GM21619 (cell line): ENCODE measurements around the gene KRTAP1-3.
"Not testable (repeated sequence)": the region's sequence is repeated elsewhere in the genome, so short reads cannot be mapped to it uniquely, and the experiment has no call there.

Experiments
- ATAC-seq: cut with Tn5 transposase; IDR thresholded peaks from one replicate; pipeline ENCODE4 v1.9.1; 2021; ENCODE audit not compliant: unreplicated experiment

KRTAP1-3 gene

GRCh38 chr17:41054556-41054955 lies 19.9 kb upstream of the KRTAP1-3 start:
- not testable (repeated sequence) for ATAC-seq

- ATAC-seq: no peak
These were observed 19.4 kb upstream of the KRTAP1-3 start for GRCh38 chr17:41054025-41054424.

DNA sequence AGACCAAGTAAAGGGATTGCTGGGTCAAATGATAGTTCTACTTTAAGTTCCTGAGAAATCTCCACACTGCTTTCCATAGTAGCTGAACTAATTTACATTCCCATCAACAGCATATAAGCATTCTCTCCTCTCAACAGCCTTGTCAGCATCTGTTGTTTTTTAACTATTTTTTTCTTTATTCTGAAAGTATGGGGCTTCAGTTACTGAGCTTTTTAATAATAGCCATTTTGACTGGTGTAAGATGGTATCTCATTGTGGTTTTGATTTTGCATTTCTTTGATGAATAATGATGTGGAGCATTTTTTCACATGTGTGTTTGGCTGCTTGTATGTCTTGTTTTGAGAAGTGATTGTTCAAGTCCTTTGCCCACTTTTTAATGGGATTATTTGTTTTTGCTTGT lies 17.9 kb upstream of the KRTAP1-3 start:
- no peak for ATAC-seq

DNA sequence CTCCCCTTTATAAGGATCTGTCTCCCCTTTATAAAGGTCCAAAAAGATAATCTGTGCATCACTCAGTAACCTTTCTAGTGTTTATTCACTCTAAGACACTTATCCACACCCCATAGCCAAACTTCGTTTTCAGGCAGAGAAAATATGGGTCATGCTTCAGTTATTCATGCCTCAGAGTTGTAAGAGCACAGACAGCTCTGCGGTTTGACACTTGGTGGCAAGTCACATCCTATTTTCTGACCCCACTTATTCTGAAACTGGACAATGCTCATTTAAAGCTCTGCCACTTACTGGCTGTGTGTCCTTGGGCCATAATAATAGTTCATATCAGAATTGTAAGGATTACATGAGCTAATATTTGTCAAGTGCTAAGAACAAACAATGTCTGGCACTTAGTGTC lies 14.4 kb upstream of the KRTAP1-3 start:
- no peak for ATAC-seq

DNA sequence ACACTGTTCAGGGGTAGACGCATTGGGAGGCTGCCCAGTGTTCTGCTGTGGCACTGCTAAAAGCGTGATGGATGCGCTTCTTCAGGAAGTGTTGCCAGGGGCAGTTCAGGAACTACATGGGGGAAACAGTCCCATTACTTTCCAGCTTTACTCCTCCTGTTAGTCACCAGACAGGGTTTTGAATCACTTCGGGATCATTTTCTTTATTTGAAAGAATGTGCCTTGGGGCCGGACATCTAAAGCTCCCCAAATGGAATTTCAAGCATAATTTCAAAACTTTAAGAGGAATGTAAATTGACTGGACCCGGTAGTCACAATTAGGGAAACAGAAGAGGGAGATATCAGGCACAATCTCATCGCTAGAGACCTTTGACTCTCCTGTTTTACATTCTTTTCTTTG lies 13.8 kb upstream of the KRTAP1-3 start:
- no peak for ATAC-seq

GRCh38 chr17:41046735-41047465 lies 12.2 kb upstream of the KRTAP1-3 start, which contains the start of gene KRTAP2-1:
Gene KRTAP2-1, minus strand, starts transcription at chr17:41047316. Its CDS starts 49 bp downstream, at chr17:41047267.
- not testable (repeated sequence) for ATAC-seq

DNA sequence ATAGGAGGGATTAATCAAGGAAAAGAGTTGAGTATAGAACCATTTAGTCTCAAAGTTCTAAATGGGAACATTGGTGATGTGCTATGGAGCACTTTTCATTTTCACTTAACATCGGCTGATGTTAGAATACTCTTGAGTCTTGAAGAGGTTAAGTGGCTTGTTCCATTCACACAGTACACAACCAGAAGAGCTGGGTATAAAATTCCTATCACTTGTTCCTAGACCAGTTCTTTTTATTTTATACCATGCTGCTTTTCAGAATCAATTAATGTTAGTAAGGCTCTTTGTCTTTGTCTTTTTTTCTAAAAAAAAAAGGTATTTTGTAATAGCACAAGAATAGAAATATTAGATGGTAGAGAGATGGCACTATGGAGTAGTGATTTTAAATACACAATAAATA lies 8.3 kb upstream of the KRTAP1-3 start:
- no peak for ATAC-seq

- ATAC-seq: not testable (repeated sequence)
These were observed 6.3 kb upstream of the KRTAP1-3 start, which contains the start of gene KRTAP1-1 for GRCh38 chr17:41040783-41041571. Gene KRTAP1-1, minus strand, starts transcription at chr17:41041450. Its CDS starts 53 bp downstream, at chr17:41041397.

DNA sequence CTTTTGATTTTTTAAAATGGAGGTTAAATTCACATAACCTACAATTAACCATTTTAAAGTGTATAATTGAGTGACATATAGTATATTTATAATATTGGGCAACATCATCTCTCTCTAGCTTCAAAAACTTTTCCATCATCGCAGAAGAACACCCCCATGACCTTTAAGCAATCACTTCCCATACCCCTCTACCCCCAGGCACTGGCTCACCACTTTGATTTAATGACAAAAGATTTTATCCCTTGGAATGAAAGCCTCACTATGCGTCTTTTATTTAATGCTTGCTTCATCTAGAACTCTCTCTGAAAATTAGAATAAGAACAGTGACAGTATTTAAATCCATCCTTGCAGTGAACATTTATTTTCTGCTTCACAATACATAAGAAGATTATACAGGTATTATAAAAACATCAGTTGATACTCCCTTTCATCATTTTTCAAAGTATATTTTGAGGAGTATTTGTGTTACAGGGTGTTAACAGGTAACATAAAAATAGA lies 3.2 kb upstream of the KRTAP1-3 start:
- no peak for ATAC-seq

GRCh38 chr17:41029633-41030245 lies 4.9 kb downstream of the KRTAP1-3 start, which contains the start of gene KRTAP1-4:
Gene KRTAP1-4, minus strand, starts transcription at chr17:41030195. Its CDS starts 117 bp downstream, at chr17:41030078.
- ATAC-seq: no peak

- ATAC-seq: no peak
These were observed 7.8 kb downstream of the KRTAP1-3 start, which contains the start of gene KRTAP1-5 for GRCh38 chr17:41026715-41027471. Gene KRTAP1-5, minus strand, starts transcription at chr17:41027208. Its CDS starts 53 bp downstream, at chr17:41027155.

DNA sequence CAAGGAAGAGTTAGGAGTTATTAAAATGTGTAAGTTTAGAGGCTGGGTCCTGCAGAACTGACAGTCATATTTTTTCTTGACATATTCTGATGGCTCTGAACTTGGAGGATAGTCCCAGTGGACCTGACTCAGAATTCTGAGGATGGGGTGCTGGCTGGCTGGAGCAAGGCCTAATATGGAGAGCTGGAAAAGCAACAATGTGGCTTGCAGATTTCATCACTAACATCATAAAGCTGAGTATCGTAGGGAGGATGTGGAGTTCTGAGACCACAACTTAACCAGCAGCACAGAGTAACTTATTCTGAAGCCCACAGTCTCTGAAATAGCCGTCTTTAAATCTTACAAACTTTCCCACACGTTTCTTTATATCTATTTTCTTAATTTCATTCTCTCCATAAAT lies 10.0 kb downstream of the KRTAP1-3 start:
- ATAC-seq: no peak

DNA sequence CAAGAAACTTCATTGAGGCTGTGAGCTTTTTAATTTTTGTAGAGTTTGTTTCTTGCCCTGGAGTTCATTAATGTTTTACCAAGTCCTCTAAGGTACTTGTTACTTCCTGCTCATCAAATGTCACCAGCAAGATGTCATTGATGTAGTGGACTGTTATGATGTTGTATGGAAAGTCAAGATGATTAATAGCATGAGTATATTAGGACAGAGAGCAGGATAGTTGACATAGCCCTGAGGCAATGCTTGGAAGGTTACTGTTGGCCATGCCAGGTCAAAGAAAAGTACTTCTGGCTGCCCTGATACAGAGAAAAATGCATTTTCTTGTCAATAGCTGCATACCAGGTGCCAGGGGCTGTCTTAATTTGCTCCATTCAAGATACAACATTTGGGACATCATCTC lies 14.3 kb downstream of the KRTAP1-3 start:
- ATAC-seq: no peak

GRCh38 chr17:41019415-41019814 lies 15.3 kb downstream of the KRTAP1-3 start:
- no peak for ATAC-seq

GRCh38 chr17:41018541-41018940 lies 16.1 kb downstream of the KRTAP1-3 start:
- no peak for ATAC-seq

DNA sequence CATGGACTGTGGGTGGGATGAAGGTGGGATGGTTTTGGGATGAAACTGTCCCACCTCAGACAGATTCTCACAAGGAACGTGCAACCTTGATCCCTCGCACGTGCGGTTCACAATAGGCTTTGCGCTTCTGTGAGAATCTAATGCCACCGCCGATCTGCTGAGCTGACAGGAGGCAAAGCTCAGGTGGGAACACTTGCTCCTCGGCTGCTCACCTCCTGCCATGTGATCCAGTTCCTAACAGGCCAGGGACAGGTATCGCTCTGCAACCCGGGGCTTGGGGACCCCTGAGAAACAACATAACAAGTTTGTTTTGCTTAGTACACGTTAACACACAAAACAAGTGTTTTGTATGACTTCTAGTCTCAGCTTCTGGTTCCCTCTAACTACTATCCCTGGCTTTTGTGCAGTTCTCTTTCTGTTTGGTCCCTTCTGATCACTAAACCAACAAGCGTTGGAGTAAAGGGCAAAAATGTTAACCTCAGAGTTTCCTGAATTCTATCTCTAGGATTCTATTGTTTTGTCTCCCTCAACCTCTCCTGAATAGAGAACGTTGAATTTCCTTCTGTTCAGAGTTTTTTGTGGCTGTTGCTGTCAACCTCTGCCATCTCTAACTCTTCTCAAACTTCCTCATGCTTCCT lies 18.0 kb downstream of the KRTAP1-3 start:
- ATAC-seq: no peak

DNA sequence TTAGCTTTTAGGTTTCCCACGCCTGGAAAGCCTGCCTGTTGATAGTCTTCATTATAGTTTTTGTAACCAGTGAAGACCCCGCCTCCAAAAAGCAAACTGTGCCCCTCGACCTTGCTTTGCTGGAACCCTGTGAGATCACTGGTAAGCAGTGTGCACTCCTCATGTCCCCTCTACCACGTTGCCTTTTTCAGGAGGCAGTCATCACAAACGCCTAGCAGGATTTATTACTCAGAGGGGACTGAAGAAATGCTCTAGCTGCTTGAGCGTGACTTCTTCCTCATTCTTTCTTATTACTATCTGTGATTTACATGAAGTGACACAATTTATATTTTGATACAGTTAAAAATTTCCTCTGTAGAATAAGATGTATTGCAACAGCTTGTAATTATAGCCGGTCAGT lies 19.2 kb downstream of the KRTAP1-3 start:
- no peak for ATAC-seq

DNA sequence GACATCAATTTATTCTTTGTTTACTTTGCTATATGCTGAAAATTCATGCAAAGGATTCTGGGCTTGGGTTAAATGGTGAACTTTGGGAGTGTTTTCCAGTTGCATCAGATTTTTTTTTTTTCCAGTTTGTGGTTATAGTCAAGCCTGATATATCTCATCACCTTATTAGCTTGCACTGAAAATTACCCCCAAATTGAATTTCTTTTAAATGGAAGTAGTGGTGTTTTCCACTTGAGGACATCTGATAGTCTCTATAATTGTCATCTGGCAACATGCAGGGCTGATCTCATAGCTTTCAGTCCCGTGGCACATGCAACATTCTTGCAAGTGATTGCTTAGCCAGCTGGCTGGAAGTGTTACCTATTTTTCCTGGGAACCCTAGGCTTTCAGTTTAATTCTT lies 21.1 kb downstream of the KRTAP1-3 start:
- ATAC-seq: no peak

- no peak for ATAC-seq
These were observed 21.5 kb downstream of the KRTAP1-3 start for GRCh38 chr17:41013181-41013580.
